C1 segment of cervical spinal cord (tissue), 14 donors: Measurements from ENCODE around the gene PPP3R1.

Source experiments
- DNase-seq, 14 donors: peaks; one replicate each; lab custom pipeline; 2025; lab: John Stamatoyannopoulos, UW

PPP3R1 gene

GRCh38 chr2:68258851-68259250, 6.5 kb upstream of the PPP3R1 start:
- no peak for DNase-seq

- DNase-seq = peak in 1 of 14 donors; percentile 5
Measured at GRCh38 chr2:68256093-68256450, 3.7 kb upstream of the PPP3R1 start.

GRCh38 chr2:68253219-68254068, 1.1 kb upstream of the PPP3R1 start:
- DNase-seq = peak in 1 of 14 donors; percentile 1

GRCh38 chr2:68251855-68252399, 405 bp downstream of the PPP3R1 start:
- DNase-seq = peak in 3 of 14 donors; percentile 55 to 73 (median 61)

GRCh38 chr2:68251187-68251854, 1.0 kb downstream of the PPP3R1 start:
- peak in 12 of 14 donors; percentile 26 to 83 (median 40) for DNase-seq

GRCh38 chr2:68250652-68251186, 1.6 kb downstream of the PPP3R1 start:
- DNase-seq = no peak

- no peak for DNase-seq
Measured at GRCh38 chr2:68250196-68250595, 2.1 kb downstream of the PPP3R1 start.

GRCh38 chr2:68248806-68249205, 3.5 kb downstream of the PPP3R1 start:
- DNase-seq = no peak

GRCh38 chr2:68248361-68248760, 4.0 kb downstream of the PPP3R1 start:
- DNase-seq = no peak

- no peak for DNase-seq
Measured at GRCh38 chr2:68246396-68246795, 5.9 kb downstream of the PPP3R1 start.

- DNase-seq = no peak
Measured at GRCh38 chr2:68245672-68246071, 6.7 kb downstream of the PPP3R1 start.

GRCh38 chr2:68245066-68245465, 7.3 kb downstream of the PPP3R1 start:
- DNase-seq = no peak

GRCh38 chr2:68244456-68244855, 7.9 kb downstream of the PPP3R1 start:
- no peak for DNase-seq

- no peak for DNase-seq
Measured at GRCh38 chr2:68241732-68242131, 10.6 kb downstream of the PPP3R1 start.

GRCh38 chr2:68240446-68240845, 11.9 kb downstream of the PPP3R1 start:
- no peak for DNase-seq

- no peak for DNase-seq
Measured at GRCh38 chr2:68238955-68239822, 13.1 kb downstream of the PPP3R1 start.

- DNase-seq = no peak
Measured at GRCh38 chr2:68237976-68238580, 14.3 kb downstream of the PPP3R1 start.

- DNase-seq = no peak
Measured at GRCh38 chr2:68237404-68237803, 14.9 kb downstream of the PPP3R1 start.

GRCh38 chr2:68236876-68237275, 15.5 kb downstream of the PPP3R1 start:
- DNase-seq = no peak

- no peak for DNase-seq
Measured at GRCh38 chr2:68236103-68236734, 16.1 kb downstream of the PPP3R1 start.

GRCh38 chr2:68235090-68235489, 17.2 kb downstream of the PPP3R1 start:
- DNase-seq = no peak
